Caki2 (cell line): ENCODE measurements around the gene TM9SF4. TPM values are rescaled to one million over a fixed set of nuclear protein-coding genes. Genes with fewer than 3 reads are reported as not detected.
A peak's percentile ranks its signal among the peaks of the same experiment; 100 is the strongest.
"Not testable (repeated sequence)": the region's sequence is repeated elsewhere in the genome, so short reads cannot be mapped to it uniquely, and the experiment has no call there.

ENCODE experiments used
- DNase-seq: peaks from one replicate; pipeline ENCODE4 v3.0.0-alpha.2; 2015; ENCODE audit warnings: low read depth
- in situ Hi-C: cut with HindIII; loops from 2 replicates; pipeline ENCODE4 v1.10.0; 2016; ENCODE audit warnings: low sequenced_read_pairs, low pct_unique_long_range_greater_than_20kb, mixed read lengths
- total RNA-seq: library from RNA; depleted of rRNA; stranded (reverse); fragments of >200 nt; shearing (Covaris generic); gene quantifications from 2 replicates; pipeline ENCODE4 v1.2.3, GENCODE V29; 2014; ENCODE audit warnings: low replicate concordance

Gene TM9SF4
- total RNA-seq, 1 experiment from 2014 or later: 13.1 TPM

GRCh38 chr20:32119734-32120133 lies 10.2 kb downstream of the TM9SF4 start:
- no peak for DNase-seq

GRCh38 chr20:32121908-32122307 lies 12.4 kb downstream of the TM9SF4 start:
- in situ Hi-C loops, DNase-seq: not testable (repeated sequence)

More at GRCh38 chr20:32119734-32120133, 10.2 kb downstream of the TM9SF4 start:
- in situ Hi-C loops: no loop called here

GRCh38 chr20:32123088-32123487 lies 13.6 kb downstream of the TM9SF4 start:
- no peak for DNase-seq
- in situ Hi-C loops: no loop called here

GRCh38 chr20:32124916-32125454 lies 15.5 kb downstream of the TM9SF4 start:
- in situ Hi-C loops: no loop called here
- no peak for DNase-seq

GRCh38 chr20:32125506-32125905 lies 16.0 kb downstream of the TM9SF4 start:
- in situ Hi-C loops: no loop called here
- peak; percentile 31 for DNase-seq

GRCh38 chr20:32126919-32127318 lies 17.4 kb downstream of the TM9SF4 start:
- in situ Hi-C loops: no loop called here

GRCh38 chr20:32127347-32127746 lies 17.8 kb downstream of the TM9SF4 start:
- in situ Hi-C loops: no loop called here
- DNase-seq: no peak

More at GRCh38 chr20:32126919-32127318, 17.4 kb downstream of the TM9SF4 start:
- no peak for DNase-seq

- in situ Hi-C loops: no loop called here
- no peak for DNase-seq
Measured at GRCh38 chr20:32128167-32128566, 18.7 kb downstream of the TM9SF4 start.

- no peak for DNase-seq
- in situ Hi-C loops: no loop called here
Measured at GRCh38 chr20:32129863-32130262, 20.3 kb downstream of the TM9SF4 start.

- no peak for DNase-seq
- in situ Hi-C loops: no loop called here
Measured at GRCh38 chr20:32130352-32130751, 20.8 kb downstream of the TM9SF4 start.

GRCh38 chr20:32130965-32131364 lies 21.5 kb downstream of the TM9SF4 start:
- no peak for DNase-seq
- in situ Hi-C loops: no loop called here

- DNase-seq: no peak
- in situ Hi-C loops: no loop called here
Measured at GRCh38 chr20:32132911-32133549, 23.5 kb downstream of the TM9SF4 start.

- DNase-seq: no peak
- in situ Hi-C loops: no loop called here
Measured at GRCh38 chr20:32134026-32134425, 24.5 kb downstream of the TM9SF4 start.

GRCh38 chr20:32135983-32136515 lies 26.5 kb downstream of the TM9SF4 start:
- in situ Hi-C loops: no loop called here
- DNase-seq: no peak

GRCh38 chr20:32138921-32139320 lies 29.4 kb downstream of the TM9SF4 start:
- DNase-seq: no peak
- in situ Hi-C loops: no loop called here

- in situ Hi-C loops: no loop called here
- DNase-seq: peak; percentile 72
Measured at GRCh38 chr20:32139947-32140346, 30.4 kb downstream of the TM9SF4 start.

- DNase-seq: no peak
- in situ Hi-C loops: no loop called here
Measured at GRCh38 chr20:32140603-32141002, 31.1 kb downstream of the TM9SF4 start.

- DNase-seq: no peak
- in situ Hi-C loops: no loop called here
Measured at GRCh38 chr20:32141465-32141980, 32.0 kb downstream of the TM9SF4 start.

- in situ Hi-C loops: no loop called here
- DNase-seq: no peak
Measured at GRCh38 chr20:32142088-32142487, 32.6 kb downstream of the TM9SF4 start.

- no peak for DNase-seq
- in situ Hi-C loops: no loop called here
Measured at GRCh38 chr20:32142991-32143390, 33.5 kb downstream of the TM9SF4 start.
